Right renal pelvis (tissue), 4 donors: Measurements from ENCODE around the gene LSP1. TPM values are rescaled to one million over a fixed set of nuclear protein-coding genes. Genes with fewer than 3 reads are reported as not detected.

Experiments used
- DNase-seq, 4 donors: peaks; one replicate each; pipeline ENCODE4 v3.0.0-alpha.2; 2013; ENCODE audit warnings: low read depth in 4 of 4, low spot score in 3 of 4, missing footprints in 1 of 4
- polyA plus RNA-seq, 4 donors: library from polyadenylated mRNA; unstranded; fragments of 120-200 nt; gene quantifications; one replicate each; pipeline ENCODE4 v1.2.1, GENCODE V29; 2013; ENCODE audit not compliant: insufficient read length in 4 of 4

The LSP1 gene
- polyA plus RNA-seq, 4 donors = 5.0 to 8.9 (median 6.4) TPM

DNA sequence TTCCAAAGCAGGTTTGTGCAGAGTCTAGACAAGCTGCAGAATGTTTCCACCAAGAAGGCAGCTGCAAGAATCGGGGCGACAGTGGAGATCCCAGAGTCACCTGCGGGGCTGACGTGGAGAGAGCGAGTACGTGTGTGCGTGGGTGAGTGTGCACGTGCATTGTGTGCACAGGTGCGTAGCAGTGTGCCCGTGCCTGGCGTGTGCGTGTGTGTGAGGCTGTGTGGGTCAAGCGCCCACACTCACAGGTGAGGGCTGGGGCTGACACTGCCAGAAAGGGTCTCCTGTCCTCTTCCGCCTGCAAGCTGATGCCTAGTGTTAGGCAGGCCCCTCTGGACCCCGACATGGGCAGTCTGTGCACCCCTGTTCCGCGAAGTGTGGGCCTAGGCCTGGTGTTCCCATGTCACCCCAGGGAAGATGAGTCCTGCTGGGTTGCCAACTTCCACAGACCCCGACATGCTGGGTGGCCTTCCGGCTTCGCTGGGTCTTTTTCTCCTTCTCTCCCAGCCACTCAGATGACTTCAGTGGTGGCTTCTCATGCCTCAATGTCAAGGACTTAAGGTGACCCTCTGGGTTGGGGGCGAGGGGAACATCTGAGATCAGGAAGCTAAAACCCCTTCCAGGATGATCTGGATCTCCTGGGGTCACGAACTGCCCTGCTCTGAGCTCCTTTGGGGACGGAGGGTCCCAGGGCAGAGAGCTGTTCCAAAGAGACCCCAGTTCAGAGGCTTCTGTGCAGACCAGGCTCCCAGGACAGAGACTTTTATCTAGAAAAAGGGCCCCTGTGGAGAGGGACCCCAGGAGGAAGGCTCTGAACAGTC is 28.5 kb upstream of the LSP1 start:
- no peak for DNase-seq

DNA sequence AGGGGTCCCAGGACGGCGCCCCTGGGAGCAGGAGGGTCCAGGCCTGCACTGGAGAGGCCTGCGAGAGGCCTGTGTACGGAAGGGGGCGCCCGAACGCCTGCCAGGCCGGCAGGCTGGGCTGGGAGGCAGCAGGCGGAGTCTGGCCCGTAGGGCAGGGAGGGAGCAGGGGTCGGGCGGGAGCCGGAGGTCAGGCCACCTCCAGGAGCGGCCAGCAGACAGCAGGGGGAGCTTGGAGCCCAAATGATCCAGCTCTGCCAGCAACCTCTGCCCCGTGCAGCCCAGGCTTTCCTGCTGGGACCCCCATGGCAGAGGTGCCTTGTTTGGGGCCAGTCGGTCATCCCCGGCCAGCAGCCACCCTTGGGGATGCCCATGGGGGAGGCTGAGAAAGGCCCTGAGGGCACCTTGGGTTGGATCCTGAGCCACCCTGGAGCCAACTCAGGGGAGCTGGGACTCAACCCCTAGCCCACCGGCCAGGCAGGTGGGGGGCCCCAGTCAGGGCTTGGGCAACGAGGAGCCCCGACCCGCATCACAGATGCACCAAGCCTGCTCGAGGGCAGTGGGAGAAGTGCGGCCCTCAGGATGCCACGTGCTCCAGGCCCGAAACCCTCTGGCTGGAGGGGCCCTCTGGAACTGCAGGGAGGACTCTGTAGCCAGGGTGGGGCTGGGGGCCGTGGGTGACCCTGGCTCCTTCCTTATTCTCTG is 27.7 kb upstream of the LSP1 start:
- no peak for DNase-seq

GRCh38 chr11:1825785-1826451 is 27.0 kb upstream of the LSP1 start:
- DNase-seq = no peak

DNA sequence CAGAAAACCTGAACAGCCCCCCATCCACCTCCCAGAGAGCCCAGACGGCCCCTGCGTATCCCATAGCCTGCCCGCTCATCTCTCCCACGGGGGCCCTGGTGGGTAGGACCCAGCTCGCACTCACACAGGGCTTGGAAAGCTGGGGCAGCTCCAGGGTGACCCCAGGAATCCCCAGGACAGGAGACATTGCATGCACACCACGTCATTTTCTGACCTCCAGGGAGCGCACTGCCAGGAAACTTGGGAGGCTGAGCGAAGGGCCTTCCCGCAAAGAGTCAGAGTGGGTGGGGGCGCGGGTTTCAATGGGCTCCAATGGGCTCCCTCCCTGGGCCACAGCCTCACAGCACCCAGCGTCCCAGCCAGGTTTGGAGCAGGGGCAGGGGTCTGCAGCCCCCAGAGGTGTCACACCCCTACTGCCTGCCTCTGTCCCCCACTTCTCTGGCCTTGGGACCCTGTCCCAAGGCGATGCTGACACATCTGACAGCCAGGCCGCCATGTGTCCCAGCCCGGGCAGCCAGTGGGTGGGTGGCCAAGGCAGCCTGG is 26.3 kb upstream of the LSP1 start:
- DNase-seq = no peak

DNA sequence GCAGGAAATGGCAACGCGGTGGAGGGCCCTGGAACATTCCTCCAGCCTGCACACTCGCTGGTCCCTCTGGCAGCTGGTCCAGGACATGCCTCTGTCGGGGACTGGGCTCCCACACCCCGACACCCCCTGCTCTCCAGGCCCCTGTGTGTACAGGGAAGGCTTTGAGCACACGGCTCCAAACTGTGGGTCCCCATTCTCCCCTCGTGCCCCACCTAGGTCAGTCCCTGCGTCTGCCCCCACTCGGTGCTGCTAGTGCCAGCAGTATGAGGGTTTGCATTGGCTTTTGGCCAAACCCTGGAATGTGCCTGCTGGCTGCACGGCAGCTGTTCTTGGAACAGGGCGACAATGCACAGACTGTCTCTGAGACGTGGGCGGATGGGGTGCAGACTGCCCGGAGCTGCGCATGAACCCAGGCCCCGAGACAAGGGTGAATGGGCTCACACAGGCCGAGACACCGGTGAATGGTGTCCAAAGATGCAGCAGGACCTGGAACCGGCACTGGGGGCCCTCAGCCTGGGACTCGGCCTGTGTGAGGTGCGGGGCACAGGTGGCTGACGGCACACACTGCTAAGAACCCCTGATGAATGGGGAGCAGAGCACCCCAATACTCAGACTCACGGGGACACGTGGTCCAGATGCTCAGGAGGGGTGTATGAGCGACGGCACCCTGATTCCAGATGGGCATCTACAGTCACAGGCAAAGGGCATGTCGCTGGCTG is 25.6 kb upstream of the LSP1 start:
- no peak for DNase-seq

GRCh38 chr11:1827931-1828330 is 25.0 kb upstream of the LSP1 start:
- no peak for DNase-seq

GRCh38 chr11:1828542-1828941 is 24.3 kb upstream of the LSP1 start:
- DNase-seq = no peak

GRCh38 chr11:1829039-1829820 is 23.7 kb upstream of the LSP1 start:
- DNase-seq = no peak

DNA sequence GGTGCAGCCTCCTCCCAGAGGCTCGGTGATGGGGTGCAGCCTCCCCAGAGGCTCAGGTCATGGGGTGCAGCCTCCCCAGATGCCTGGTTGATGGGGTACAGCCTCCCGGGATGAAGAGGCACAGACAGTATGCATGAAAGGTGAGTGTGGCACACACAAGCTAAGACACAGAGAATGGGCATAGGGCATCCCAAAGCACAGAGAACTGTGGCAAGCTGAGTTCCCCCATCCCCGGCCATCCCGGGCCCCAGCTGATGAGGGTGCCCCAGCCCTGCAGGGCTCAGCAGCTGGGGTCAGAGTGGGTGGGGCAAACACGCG is 22.9 kb upstream of the LSP1 start:
- DNase-seq = no peak

- no peak for DNase-seq
These were observed 22.3 kb upstream of the LSP1 start for GRCh38 chr11:1830322-1831223.

GRCh38 chr11:1831338-1832210 is 21.3 kb upstream of the LSP1 start:
- no peak for DNase-seq

GRCh38 chr11:1832211-1832919 is 20.5 kb upstream of the LSP1 start:
- DNase-seq = no peak

DNA sequence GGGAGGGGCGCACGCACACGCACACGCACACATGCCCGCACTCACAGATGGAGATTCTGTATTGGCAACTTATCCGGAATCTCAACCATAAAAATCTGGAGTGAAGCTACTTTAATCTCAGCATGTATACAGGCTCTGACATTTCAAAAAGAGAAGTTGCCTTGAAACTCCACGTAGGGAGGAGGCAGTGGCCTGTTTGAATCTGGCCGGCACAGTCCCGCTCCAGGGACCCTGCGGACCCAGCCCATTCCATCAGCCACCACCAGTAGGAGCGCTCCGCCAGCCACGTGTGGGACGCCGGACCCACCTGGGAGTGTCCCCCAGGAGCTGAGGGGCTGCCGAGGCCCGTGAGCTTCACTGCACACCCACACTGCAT is 20.0 kb upstream of the LSP1 start:
- DNase-seq = no peak

- no peak for DNase-seq
These were observed 18.7 kb upstream of the LSP1 start for GRCh38 chr11:1834062-1834610.

DNA sequence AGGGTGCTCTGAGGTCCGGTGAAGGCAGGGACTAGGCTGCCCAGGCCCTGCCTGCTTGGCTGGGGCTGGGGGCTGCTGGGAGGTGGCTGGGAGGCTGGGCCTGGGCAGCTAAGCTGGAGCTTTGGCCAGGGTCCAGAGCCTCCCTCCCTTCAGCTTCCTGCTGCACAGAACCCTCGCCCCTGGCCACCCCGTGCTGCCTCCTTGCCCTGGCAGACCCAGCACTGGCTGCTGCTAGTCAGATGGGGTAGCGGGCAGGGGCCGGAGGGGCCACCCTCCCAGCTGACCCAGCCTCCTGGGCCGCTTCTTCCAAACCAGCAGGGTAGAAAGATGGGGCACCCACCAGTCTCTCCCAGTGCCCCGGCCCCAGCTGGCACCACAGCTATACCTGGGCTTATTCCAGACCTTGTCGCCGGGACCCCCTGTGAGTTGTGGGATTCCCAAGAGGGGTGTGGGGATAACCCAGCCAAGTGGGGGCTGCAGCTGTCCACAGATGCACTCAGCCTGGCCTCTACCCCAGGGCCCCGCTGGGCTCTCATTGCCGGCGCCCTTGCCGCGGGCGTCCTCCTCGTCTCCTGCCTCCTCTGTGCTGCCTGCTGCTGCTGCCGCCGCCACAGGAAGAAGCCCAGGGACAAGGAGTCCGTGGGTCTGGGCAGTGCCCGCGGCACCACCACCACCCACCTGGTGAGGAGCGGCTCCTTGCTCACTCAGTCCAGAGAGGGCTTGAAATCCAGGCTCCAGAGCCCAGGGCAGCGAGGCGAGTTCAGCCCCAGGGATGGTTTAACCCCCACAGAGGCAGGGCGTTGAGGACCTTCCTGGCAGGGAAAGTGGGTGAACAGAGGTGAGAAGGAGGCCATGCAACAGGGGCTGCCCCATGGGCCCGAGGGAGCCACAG is 17.9 kb upstream of the LSP1 start, which contains the start of gene SYT8:
Gene SYT8, plus strand, starts transcription at position 212 of the 892 bp plus-strand sequence. Its CDS starts 116 bp downstream, at position 328.
- DNase-seq = no peak

GRCh38 chr11:1835671-1836010 is 17.2 kb upstream of the LSP1 start:
- no peak for DNase-seq
